Skeletal muscle tissue (tissue), 4 donors: ENCODE results near the gene STAC3. TPM values are rescaled to one million over a fixed set of nuclear protein-coding genes. Genes with fewer than 3 reads are reported as not detected.
"Not testable (repeated sequence)": the region's sequence is repeated elsewhere in the genome, so short reads cannot be mapped to it uniquely, and the experiment has no call there.

Experiments
- H3K27ac ChIP-seq: one replicate; pipeline ENCODE4 v1.7.0; 2013; ENCODE audit warnings: mild to moderate bottlenecking, low read depth, low read length, inconsistent platforms
- H3K27me3 ChIP-seq, 3 donors: one replicate each; pipeline ENCODE4 v1.7.0; 2013; ENCODE audit warnings: low read length in 3 of 3; ENCODE audit not compliant: control insufficient read depth in 3 of 3, insufficient read depth in 3 of 3
- H3K36me3 ChIP-seq, 3 donors: one replicate each; pipeline ENCODE4 v1.7.0; 2013; ENCODE audit warnings: low read length in 3 of 3; ENCODE audit not compliant: control insufficient read depth in 3 of 3, insufficient read depth in 3 of 3
- H3K4me1 ChIP-seq, 3 donors: one replicate each; pipeline ENCODE4 v1.7.0; 2013; ENCODE audit warnings: low read length in 3 of 3, mild to moderate bottlenecking in 3 of 3; ENCODE audit not compliant: control insufficient read depth in 3 of 3, insufficient read depth in 3 of 3
- H3K4me3 ChIP-seq, 3 donors: one replicate each; pipeline ENCODE4 v1.7.0; 2013; ENCODE audit warnings: low read length in 3 of 3
- H3K9ac ChIP-seq, 3 donors: one replicate each; pipeline ENCODE4 v1.7.0; 2013; ENCODE audit warnings: low read length in 3 of 3, mild to moderate bottlenecking in 3 of 3, moderate library complexity in 2 of 3, low read depth in 1 of 3
- H3K9me3 ChIP-seq, 3 donors: one replicate each; pipeline ENCODE4 v1.7.0; 2013; ENCODE audit warnings: low read length in 3 of 3; ENCODE audit not compliant: control insufficient read depth in 3 of 3
- total RNA-seq: library from RNA; depleted of rRNA; stranded (reverse); fragments of >200 nt; gene quantifications from one replicate; pipeline ENCODE4 v1.2.3, GENCODE V29; 2014
- donor health status: Osteomylitis.

STAC3 gene
- 166 TPM for total RNA-seq

- Histone ChIP-seq H3K9me3 (no peaks in the 10 kb centered on the region), H3K9ac (peak within 1 kb of the TSS; percentile 90 to 96 (median 92)), H3K4me3 (peak within 1 kb of the TSS; percentile 79 to 92 (median 83)), H3K27me3 (no peaks in the 10 kb centered on the region), H3K4me1 (peaks cover 24 to 42% (median 29%) of the 10 kb centered on the region in 3 donors), H3K27ac (peak within 1 kb of the TSS; percentile 94), H3K36me3 (peaks cover 27 to 40% (median 27%) of the 10 kb centered on the region in 3 donors)
These were observed at the start of gene STAC3 for GRCh38 chr12:57250956-57251355. TSS of gene STAC3 (minus strand) at chr12:57251187. CDS start at chr12:57249636, 1,551 bp downstream.

GRCh38 chr12:57299514-57300016 is 48.6 kb upstream of the STAC3 start:
- Histone ChIP-seq H3K27ac (no peak overlapping the region), H3K36me3 (peaks cover 0 to 34% (median 31%) of the 10 kb centered on the region in 3 donors), H3K27me3 (no peaks in the 10 kb centered on the region), H3K9me3 (no peaks in the 10 kb centered on the region), H3K4me1 (peaks cover 9 to 14% (median 13%) of the 10 kb centered on the region in 3 donors), H3K9ac (no peak overlapping the region), H3K4me3 (no peak overlapping the region)

DNA sequence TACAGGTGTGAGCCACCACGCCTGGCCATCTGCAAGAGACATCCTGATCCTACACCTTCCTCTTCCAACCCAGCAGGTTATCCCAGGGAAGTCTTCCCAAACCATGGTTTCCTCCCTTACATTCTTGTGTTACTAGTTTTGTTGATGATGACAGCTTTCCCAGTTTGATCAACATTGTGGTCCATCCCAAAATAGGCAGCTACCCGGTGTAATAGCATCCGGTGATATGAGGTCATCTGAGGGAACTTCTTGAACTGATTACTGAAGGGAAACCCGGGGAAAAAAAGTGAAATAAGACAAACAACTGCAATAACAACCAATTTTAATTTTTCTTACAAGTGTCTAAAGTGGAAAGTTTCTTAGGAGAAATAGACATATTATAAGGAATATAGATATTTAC is 45.3 kb upstream of the STAC3 start:
- Histone ChIP-seq H3K36me3 (peaks cover 3 to 46% (median 35%) of the 10 kb centered on the region in 3 donors), H3K27ac (no peak overlapping the region), H3K4me3 (no peak overlapping the region), H3K4me1 (peaks cover 9 to 14% (median 13%) of the 10 kb centered on the region in 3 donors), H3K9me3 (no peaks in the 10 kb centered on the region), H3K9ac (no peak overlapping the region), H3K27me3 (no peaks in the 10 kb centered on the region)

DNA sequence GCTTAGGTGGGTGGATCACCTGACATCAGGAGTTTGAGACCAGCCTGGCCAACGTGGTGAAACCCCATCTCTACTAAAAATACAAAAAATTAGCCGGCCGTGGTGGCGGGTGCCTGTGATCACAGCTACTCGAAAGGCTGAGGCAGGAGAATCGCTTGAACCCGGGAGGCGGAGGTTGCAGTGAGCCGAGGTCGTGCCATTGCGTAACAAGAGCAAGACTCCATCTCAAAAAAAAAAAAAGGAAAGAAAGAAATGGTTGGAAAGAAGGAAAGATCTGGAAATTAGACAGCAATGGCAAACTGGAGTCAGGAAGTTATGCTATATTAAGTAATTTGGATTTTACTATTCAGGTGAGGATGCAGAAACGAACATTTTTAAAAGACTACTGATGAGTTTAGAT is 31.1 kb upstream of the STAC3 start:
- not testable (repeated sequence) for H3K4me3 ChIP-seq, H3K4me1 ChIP-seq, H3K27me3 ChIP-seq, H3K9me3 ChIP-seq, H3K27ac ChIP-seq, H3K9ac ChIP-seq
- H3K36me3 ChIP-seq, result peaks cover 24 to 64% (median 55%) of the 10 kb centered on the region in 3 donors

GRCh38 chr12:57280211-57281062 is 29.4 kb upstream of the STAC3 start:
- peaks cover 21 to 55% (median 49%) of the 10 kb centered on the region in 3 donors for H3K36me3 ChIP-seq
- no peaks in the 10 kb centered on the region for H3K27me3 ChIP-seq
- H3K9me3 ChIP-seq, result no peaks in the 10 kb centered on the region
- no peak overlapping the region for H3K9ac ChIP-seq
- H3K4me1 ChIP-seq, result no peaks in the 10 kb centered on the region
- H3K4me3 ChIP-seq, result no peak overlapping the region
- no peak overlapping the region for H3K27ac ChIP-seq

DNA sequence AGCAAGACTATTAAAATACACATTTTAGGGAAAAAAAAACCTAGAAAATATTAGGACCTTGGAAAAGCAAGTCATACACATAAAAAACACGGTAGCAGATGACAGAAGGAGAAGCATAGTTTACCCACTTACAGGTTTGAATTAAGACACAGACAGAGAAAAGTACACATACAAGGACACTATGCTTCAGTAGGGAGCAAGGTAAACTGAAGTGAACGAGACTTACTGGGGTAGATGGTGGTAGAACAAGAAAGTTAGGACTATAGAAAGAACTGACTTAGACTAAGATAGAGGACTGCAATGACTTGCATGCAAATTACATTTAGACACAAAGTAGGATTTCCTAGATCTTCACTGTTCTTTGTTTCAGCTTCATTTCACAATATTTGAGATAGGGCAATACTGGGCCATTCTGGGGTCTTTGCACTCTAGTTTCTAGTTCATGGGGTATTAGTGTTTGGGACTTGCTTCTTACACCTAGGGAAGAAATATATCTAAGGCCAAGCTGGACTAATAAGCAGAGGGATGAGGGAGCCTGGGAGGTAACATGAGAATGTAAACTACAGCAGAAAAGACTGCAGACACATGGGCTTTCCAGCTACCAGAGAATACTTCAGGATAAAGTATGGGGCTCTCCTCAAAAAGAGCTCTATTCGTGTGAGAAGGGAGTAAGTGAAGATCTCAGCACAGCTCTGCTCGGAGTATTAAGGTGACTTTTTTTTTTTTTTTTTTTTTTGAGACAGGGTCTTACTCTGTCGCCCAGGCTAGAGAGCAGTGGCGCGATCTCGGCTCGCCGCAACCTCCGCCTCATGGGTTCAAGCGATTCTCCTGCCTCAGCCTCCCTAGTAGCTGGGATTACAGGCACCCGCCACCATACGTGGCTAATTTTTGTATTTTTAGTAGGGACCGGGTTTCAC is 27.7 kb upstream of the STAC3 start:
- H3K9ac ChIP-seq, result no peak overlapping the region
- H3K4me1 ChIP-seq, result no peaks in the 10 kb centered on the region
- H3K9me3 ChIP-seq, result no peaks in the 10 kb centered on the region
- no peak overlapping the region for H3K27ac ChIP-seq
- no peak overlapping the region for H3K4me3 ChIP-seq
- H3K27me3 ChIP-seq, result no peaks in the 10 kb centered on the region
- H3K36me3 ChIP-seq, result peaks cover 17 to 48% (median 40%) of the 10 kb centered on the region in 3 donors

- H3K27ac ChIP-seq, result no peak overlapping the region
- peaks cover 9 to 13% (median 12%) of the 10 kb centered on the region in 3 donors for H3K4me1 ChIP-seq
- no peaks in the 10 kb centered on the region for H3K27me3 ChIP-seq
- no peak overlapping the region for H3K4me3 ChIP-seq
- H3K36me3 ChIP-seq, result peaks cover 15 to 34% (median 33%) of the 10 kb centered on the region in 3 donors
- H3K9ac ChIP-seq, result no peak overlapping the region
- H3K9me3 ChIP-seq, result no peaks in the 10 kb centered on the region
These were observed 26.1 kb upstream of the STAC3 start for GRCh38 chr12:57276935-57277563.

DNA sequence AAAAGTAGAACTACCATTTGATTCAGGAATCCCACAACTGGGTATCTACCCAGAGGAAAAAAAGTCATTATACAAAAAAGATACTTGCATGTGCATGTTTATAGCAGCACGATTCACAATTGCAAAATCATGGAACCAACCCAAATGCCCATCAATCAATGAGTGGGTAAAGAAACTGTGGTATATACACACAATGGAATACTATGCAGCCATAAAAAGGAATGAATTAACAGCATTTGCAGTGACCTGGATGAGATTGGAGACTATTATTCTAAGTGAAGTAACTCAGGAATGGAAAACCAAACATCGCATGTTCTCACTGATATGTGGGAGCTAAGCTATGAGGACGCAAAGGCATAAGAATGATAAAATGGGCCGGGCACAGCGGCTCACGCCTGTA is 25.2 kb upstream of the STAC3 start:
- not testable (repeated sequence) for H3K4me3 ChIP-seq, H3K9ac ChIP-seq, H3K27me3 ChIP-seq, H3K9me3 ChIP-seq, H3K27ac ChIP-seq
- H3K36me3 ChIP-seq, result peaks cover 11 to 31% (median 29%) of the 10 kb centered on the region in 3 donors
- H3K4me1 ChIP-seq, result peaks cover 11 to 13% (median 12%) of the 10 kb centered on the region in 3 donors

- H3K36me3 ChIP-seq, result peaks cover 13 to 28% (median 26%) of the 10 kb centered on the region in 3 donors
- no peaks in the 10 kb centered on the region for H3K27me3 ChIP-seq
- H3K4me3 ChIP-seq, result no peak overlapping the region
- no peaks in the 10 kb centered on the region for H3K9me3 ChIP-seq
- H3K27ac ChIP-seq, result no peak overlapping the region
- H3K4me1 ChIP-seq, result peaks cover 12 to 16% (median 13%) of the 10 kb centered on the region in 3 donors
- no peak overlapping the region for H3K9ac ChIP-seq
These were observed 22.5 kb upstream of the STAC3 start for GRCh38 chr12:57273516-57273915.
